RWPE1 (cell line): ENCODE results near the gene FANCF.

Source experiments
- CTCF ChIA-PET: fragments of 350-600 bp; sonication (Branson Sonifier 250); formaldehyde crosslinking; extraction: SDS; loops from one replicate; lab custom pipeline; 2021; lab: Yijun Ruan, JAX
- POLR2A ChIA-PET: fragments of 400-600 bp; formaldehyde crosslinking; extraction: SDS; loops from one replicate; lab custom pipeline; 2020; ENCODE audit warnings: antibody characterized with exemption; ENCODE audit not compliant: low non-redundant PET; lab: Yijun Ruan, JAX
- DNase-seq: peaks from one replicate; pipeline ENCODE4 v3.0.0; 2012; ENCODE audit warnings: low spot score
- H3K27ac ChIP-seq: fragments of 450-650 bp; 2 replicates; pipeline ENCODE4 v1.5.1; 2017
- CTCF ChIP-seq: fragments of 450-650 bp; conservative IDR thresholded peaks from 2 replicates; pipeline ENCODE4 v1.5.1; 2017; ENCODE audit warnings: low read depth, mild to moderate bottlenecking

The FANCF gene

GRCh38 chr11:22626573-22627239, 1.1 kb upstream of the FANCF start:
- TF ChIP-seq CTCF, result no peak
- ChIA-PET POLR2A (no interaction called here), CTCF (no interaction called here)
- H3K27ac ChIP-seq, result no peak overlapping the region
- no peak for DNase-seq

DNA sequence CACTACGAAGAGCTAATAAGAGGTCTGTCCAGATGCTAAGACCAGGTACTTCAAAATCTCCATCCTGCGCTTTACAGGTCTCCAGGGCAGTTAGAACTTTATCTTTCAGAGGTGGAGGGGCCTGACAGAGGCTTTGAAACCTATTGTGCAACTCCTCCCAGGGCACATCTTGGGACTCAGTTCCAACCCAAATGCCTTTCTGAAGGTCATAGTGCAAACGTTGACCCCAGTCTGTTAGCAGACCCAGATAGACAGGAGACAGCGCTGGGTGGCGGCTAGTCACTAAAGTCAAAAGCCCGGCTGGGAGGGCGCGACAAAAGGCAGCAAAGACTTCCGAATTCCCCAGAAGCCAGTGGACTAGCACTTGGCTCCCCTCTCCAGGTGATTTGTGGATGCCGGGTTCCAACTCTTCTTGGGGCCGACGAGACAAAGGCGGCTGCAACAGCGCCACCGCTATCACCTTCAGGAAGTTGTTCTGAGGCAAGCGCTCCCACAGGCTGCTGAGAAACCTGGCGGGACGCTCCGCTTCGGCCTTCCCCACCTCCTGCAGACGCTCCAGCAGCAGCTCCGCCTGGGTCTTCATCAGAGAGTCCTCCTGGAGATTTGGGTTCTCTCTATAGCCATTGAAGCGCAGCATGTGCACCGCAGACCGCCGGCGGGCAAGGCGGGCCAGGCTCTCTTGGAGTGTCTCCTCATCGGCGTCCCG, 728 bp downstream of the FANCF start:
- DNase-seq, result peak; percentile 0
- ChIA-PET POLR2A (interaction anchor here (0.5 kb wide), 1 partner anchor 175 kb away, joined by 3 read pairs; no protein-coding TSS in a partner anchor), CTCF (interaction anchor here (0.6 to 0.7 kb wide), 2 partner anchors 13 to 1272 kb away, joined by 3 to 4 read pairs; no protein-coding TSS in a partner anchor)
- TF ChIP-seq CTCF, result peak; percentile 61
- peak overlapping the region; percentile 96 for H3K27ac ChIP-seq

DNA sequence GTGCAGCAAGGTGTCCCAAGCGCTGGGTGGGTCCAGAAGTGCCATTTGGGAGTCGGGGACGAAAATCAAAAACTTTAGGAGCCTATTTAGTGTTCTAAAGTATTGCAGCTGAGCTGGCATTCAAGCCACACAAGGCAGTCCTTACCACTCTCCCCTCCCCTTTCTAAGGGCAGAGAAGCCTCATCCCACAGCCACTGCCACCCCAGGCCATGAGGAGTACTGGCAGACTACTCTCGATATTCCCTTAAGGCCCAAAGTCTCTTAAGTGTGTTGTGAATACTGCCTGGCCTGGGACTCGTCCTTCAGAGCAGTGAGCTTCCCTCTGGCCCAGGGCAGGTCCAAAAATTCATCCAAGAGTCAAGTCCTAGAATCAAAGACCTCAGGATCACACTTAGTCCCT, 7.8 kb downstream of the FANCF start:
- DNase-seq, result no peak
- ChIA-PET CTCF (no interaction called here), POLR2A (no interaction called here)
- no peak for TF ChIP-seq CTCF
- H3K27ac ChIP-seq, result no peak overlapping the region

DNA sequence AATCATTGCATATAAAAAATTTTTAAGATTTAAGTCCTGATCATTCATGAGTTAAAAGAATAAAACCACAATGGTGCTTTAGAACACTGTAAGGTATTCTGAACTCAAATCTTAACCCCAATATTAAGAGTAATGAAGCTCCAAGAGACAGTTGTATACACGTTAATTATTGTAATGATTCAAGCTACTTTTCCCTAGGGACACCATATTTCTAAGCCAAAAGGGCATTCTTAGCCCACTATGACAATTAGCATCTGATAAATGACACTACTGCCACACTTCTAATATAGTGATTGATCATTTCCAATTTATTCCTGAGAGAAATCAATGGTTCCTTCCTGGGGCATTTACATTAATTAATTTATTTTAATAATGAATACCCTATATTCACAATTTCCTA, 21.7 kb downstream of the FANCF start:
- no peak for TF ChIP-seq CTCF
- CTCF ChIA-PET, result interaction anchor here (0.6 kb wide), 1 partner anchor 15 kb away, joined by 4 read pairs; no protein-coding TSS in a partner anchor
- POLR2A ChIA-PET, result no interaction called here
- H3K27ac ChIP-seq, result no peak overlapping the region
- DNase-seq, result no peak

GRCh38 chr11:22602504-22602903, 23.1 kb downstream of the FANCF start:
- POLR2A ChIA-PET, result no interaction called here

DNA sequence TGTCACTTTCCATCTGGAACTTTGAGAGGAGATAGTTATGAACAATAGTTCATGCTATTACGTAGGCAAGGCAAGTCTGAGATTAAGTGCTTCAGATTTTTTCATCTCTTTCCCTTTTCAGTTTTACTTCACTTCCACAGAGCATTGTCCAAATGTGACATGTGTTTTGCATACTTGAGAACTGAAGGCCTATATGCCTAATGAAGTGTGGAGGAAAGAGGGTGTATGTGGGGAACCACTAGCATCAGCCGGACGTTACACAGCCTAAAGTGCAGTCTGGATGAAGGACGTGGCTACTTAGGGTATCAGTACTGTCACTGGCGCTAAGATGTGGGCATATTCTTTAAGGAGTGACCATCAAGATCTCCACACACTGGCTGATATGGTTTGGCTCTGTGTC, 26.2 kb downstream of the FANCF start:
- no peak overlapping the region for H3K27ac ChIP-seq
- POLR2A ChIA-PET, result no interaction called here
- no peak for DNase-seq
- CTCF ChIA-PET, result no interaction called here
- no peak for TF ChIP-seq CTCF

More at GRCh38 chr11:22602504-22602903, 23.1 kb downstream of the FANCF start:
- CTCF ChIA-PET, result no interaction called here
- TF ChIP-seq CTCF, result no peak
- no peak for DNase-seq
- H3K27ac ChIP-seq, result no peak overlapping the region
